ENCODE data around the gene TEX44.
A peak's percentile ranks its signal among the peaks of the same experiment; 100 is the strongest.

The TEX44 gene

GRCh38 chr2:231601356-231602229 lies 8.9 kb downstream of the TEX44 start:
- Mint-ChIP-seq H3K27me3 (no peaks in the 10 kb centered on the region), H3K27ac (ENCODE audit: low read depth) (peak overlapping the region; percentile 89), H3K9me3 (no peaks in the 10 kb centered on the region)

DNA sequence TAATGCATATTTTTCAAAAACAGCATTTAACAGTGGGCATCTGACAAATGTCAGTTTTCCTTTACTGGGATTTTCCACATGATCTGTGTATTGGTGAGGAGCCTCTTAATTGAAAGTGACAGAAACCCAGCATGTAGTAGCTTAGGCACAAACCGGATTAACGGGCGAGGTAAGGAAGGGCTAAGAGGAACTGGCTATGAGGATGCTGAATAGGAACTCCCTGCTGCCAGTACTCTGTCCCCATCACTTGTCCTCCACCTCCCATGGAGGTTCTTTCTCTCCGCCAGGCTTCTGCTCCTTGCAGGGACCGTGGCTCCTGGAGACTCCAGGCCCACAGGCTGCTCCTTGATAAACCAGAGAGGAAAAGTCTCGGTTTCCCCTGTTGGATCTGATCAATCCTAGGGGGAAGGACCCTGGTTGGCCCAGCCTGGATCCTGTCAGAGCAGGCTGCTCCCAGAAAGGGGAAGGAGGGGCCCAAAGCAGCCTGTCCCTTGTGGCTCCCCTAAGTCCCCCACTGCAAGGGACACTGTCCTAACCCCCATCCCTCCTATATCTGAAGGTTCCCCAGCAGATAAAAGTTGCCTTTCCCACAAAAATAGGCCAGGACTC lies 10.3 kb downstream of the TEX44 start:
- Mint-ChIP-seq H3K27me3 (no peaks in the 10 kb centered on the region), H3K4me3 (peak overlapping the region; percentile 65), H3K36me3 (ENCODE audit: insufficient read depth) (peaks cover 28% of the 10 kb centered on the region), H3K27ac (ENCODE audit: low read depth) (peak overlapping the region; percentile 92), H3K4me1 (peaks cover 6% of the 10 kb centered on the region), H3K9me3 (no peaks in the 10 kb centered on the region)
- ATAC-seq (replicated peaks; ENCODE audit: extremely low read depth, poor library complexity, severe bottlenecking) (no peak), DNase-seq (ENCODE audit: low spot score in 2 of 2) (no peak)

More at GRCh38 chr2:231601356-231602229, 8.9 kb downstream of the TEX44 start:
- Mint-ChIP-seq H3K4me3 (no peak overlapping the region), H3K4me1 (peaks cover 6% of the 10 kb centered on the region), H3K36me3 (ENCODE audit: insufficient read depth) (peaks cover 25% of the 10 kb centered on the region)
- DNase-seq (ENCODE audit: low spot score in 2 of 2) (peak; percentile 53 to 72), ATAC-seq (replicated peaks; ENCODE audit: extremely low read depth, poor library complexity, severe bottlenecking) (no peak)

DNA sequence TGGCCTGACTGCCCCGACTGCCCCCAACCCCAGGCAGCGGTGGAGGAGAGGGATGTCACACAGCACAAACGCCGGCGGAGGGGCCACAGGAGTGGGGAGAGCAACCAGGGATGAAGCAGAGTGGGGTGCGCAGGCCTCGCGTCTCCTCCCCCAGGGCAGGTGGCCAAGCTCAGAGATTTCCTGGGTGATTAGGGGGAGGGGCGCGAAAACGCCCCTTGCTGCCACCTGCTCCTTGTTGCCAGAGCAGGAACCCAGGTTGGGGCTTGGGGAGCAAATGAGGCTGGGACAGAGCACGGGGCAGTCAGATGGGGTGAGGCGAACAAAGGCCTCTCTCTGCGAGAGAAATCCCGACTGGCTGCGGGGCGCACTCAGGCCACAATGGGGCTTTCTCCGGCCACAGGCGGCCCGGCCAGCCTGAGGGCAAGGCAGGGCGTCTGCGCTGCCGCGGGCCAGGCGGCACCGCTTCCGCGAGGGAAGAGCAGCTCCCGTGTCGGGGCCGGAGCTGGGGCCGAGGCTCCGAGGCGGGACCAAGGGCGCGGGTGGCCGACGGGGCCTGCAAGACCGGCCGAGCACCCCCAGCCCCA lies 11.5 kb downstream of the TEX44 start:
- peak overlapping the region; percentile 92 for H3K27ac Mint-ChIP-seq (ENCODE audit: low read depth)
- no peak for ATAC-seq (replicated peaks; ENCODE audit: extremely low read depth, poor library complexity, severe bottlenecking)

GRCh38 chr2:231604685-231605606 lies 12.3 kb downstream of the TEX44 start:
- H3K36me3 Mint-ChIP-seq (ENCODE audit: insufficient read depth): peaks cover 28% of the 10 kb centered on the region
- ATAC-seq (replicated peaks; ENCODE audit: extremely low read depth, poor library complexity, severe bottlenecking) (peak; percentile 85), DNase-seq (ENCODE audit: low spot score in 2 of 2) (peak; percentile 96)
- peaks cover 6% of the 10 kb centered on the region for H3K4me1 Mint-ChIP-seq
- H3K27ac Mint-ChIP-seq (ENCODE audit: low read depth): peak overlapping the region; percentile 92
- H3K4me3 Mint-ChIP-seq: peak overlapping the region; percentile 65
- no peaks in the 10 kb centered on the region for H3K9me3 Mint-ChIP-seq
- no peaks in the 10 kb centered on the region for H3K27me3 Mint-ChIP-seq

More for the DNA sequence above, 11.5 kb downstream of the TEX44 start:
- H3K4me3 Mint-ChIP-seq: peak overlapping the region; percentile 65
- no peaks in the 10 kb centered on the region for H3K9me3 Mint-ChIP-seq
- DNase-seq (ENCODE audit: low spot score in 2 of 2): peak in 1 of 2 donors; percentile 41
- H3K4me1 Mint-ChIP-seq: peaks cover 6% of the 10 kb centered on the region
- H3K27me3 Mint-ChIP-seq: no peaks in the 10 kb centered on the region
- peaks cover 28% of the 10 kb centered on the region for H3K36me3 Mint-ChIP-seq (ENCODE audit: insufficient read depth)

- ATAC-seq (replicated peaks; ENCODE audit: extremely low read depth, poor library complexity, severe bottlenecking): no peak
- H3K9me3 Mint-ChIP-seq: no peaks in the 10 kb centered on the region
- H3K4me3 Mint-ChIP-seq: peak overlapping the region; percentile 65
- peaks cover 28% of the 10 kb centered on the region for H3K36me3 Mint-ChIP-seq (ENCODE audit: insufficient read depth)
- H3K4me1 Mint-ChIP-seq: peaks cover 6% of the 10 kb centered on the region
- no peak for DNase-seq (ENCODE audit: low spot score in 2 of 2)
- no peaks in the 10 kb centered on the region for H3K27me3 Mint-ChIP-seq
- H3K27ac Mint-ChIP-seq (ENCODE audit: low read depth): peak overlapping the region; percentile 92
Observed at GRCh38 chr2:231605607-231606091, 13.0 kb downstream of the TEX44 start.

GRCh38 chr2:231606941-231607340 lies 14.3 kb downstream of the TEX44 start:
- no peaks in the 10 kb centered on the region for H3K9me3 Mint-ChIP-seq
- peak overlapping the region; percentile 92 for H3K27ac Mint-ChIP-seq (ENCODE audit: low read depth)
- H3K4me3 Mint-ChIP-seq: no peak overlapping the region
- no peak for DNase-seq (ENCODE audit: low spot score in 2 of 2)
- H3K4me1 Mint-ChIP-seq: no peaks in the 10 kb centered on the region
- H3K36me3 Mint-ChIP-seq (ENCODE audit: insufficient read depth): peaks cover 30% of the 10 kb centered on the region
- no peaks in the 10 kb centered on the region for H3K27me3 Mint-ChIP-seq
- ATAC-seq (replicated peaks; ENCODE audit: extremely low read depth, poor library complexity, severe bottlenecking): no peak

DNA sequence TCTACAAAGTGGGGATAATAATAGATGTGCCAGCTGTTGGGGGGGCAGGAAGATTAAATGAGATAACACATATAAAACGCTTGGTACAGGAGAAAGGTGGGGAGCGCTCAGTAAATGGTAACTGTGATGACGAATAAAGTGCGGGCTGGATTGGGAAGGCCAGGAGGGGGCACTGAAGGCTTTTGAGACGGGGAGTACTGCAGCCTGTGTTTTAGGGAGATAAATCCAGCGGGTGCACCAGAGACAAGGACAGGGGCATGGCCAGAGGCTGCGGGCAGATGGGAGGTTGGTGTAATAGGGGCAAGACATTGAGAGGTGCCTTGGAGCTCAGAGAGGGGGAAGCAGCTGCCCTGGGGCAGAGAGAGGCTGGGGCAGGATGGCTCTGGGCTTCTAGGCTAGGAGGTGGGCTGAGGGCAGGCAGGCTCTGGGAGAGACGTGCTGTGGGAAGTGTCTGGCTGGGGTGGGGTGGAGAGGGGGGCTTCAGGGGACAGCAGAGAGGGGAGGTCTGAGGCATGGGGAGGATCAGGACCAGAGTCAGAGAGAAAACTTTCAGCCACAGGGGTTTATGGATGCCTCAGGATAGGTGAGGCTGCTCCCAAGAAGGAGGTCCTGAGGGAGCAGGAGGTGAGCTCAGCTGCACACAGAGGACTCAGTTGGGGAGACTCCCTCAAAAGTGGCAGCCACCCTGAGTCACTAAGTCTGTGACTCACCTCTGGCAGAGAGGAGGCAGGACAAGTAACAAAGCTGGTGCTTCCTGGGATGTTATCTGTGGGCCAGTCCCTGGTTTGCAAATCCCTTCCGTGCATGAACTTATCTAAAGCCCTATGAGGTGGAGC lies 18.8 kb downstream of the TEX44 start:
- no peaks in the 10 kb centered on the region for H3K9me3 Mint-ChIP-seq
- peaks cover 17% of the 10 kb centered on the region for H3K4me1 Mint-ChIP-seq
- ATAC-seq (replicated peaks; ENCODE audit: extremely low read depth, poor library complexity, severe bottlenecking) (no peak), DNase-seq (ENCODE audit: low spot score in 2 of 2) (no peak)
- H3K4me3 Mint-ChIP-seq: no peak overlapping the region
- no peaks in the 10 kb centered on the region for H3K27me3 Mint-ChIP-seq
- peak overlapping the region; percentile 87 for H3K27ac Mint-ChIP-seq (ENCODE audit: low read depth)
- peaks cover 16% of the 10 kb centered on the region for H3K36me3 Mint-ChIP-seq (ENCODE audit: insufficient read depth)

DNA sequence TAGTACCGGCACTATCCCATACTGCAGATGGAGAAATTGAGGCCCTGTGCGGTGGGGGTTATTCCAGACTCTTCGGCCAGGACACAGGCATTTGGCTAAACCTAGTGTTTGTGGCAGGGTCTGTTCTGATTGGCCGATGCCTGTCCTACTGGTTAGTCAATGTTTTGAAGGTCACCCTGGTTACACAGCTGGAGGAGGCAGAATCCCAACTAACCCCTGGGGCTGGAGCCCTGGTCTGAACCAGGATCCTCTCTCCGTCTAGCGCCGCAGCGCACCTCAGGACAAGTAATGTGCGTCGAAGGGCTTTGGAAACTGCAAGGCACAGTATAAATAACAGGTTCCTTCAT lies 19.4 kb downstream of the TEX44 start:
- peak overlapping the region; percentile 82 for H3K4me3 Mint-ChIP-seq
- peak overlapping the region; percentile 87 for H3K27ac Mint-ChIP-seq (ENCODE audit: low read depth)
- no peaks in the 10 kb centered on the region for H3K27me3 Mint-ChIP-seq
- no peak for DNase-seq (ENCODE audit: low spot score in 2 of 2)
- peaks cover 17% of the 10 kb centered on the region for H3K4me1 Mint-ChIP-seq
- ATAC-seq (replicated peaks; ENCODE audit: extremely low read depth, poor library complexity, severe bottlenecking): no peak
- H3K36me3 Mint-ChIP-seq (ENCODE audit: insufficient read depth): peaks cover 16% of the 10 kb centered on the region
- no peaks in the 10 kb centered on the region for H3K9me3 Mint-ChIP-seq

- DNase-seq (ENCODE audit: low spot score in 2 of 2): peak; percentile 80 to 88
- H3K4me3 Mint-ChIP-seq: peak overlapping the region; percentile 82
- peaks cover 13% of the 10 kb centered on the region for H3K36me3 Mint-ChIP-seq (ENCODE audit: insufficient read depth)
- H3K9me3 Mint-ChIP-seq: no peaks in the 10 kb centered on the region
- peak overlapping the region; percentile 87 for H3K27ac Mint-ChIP-seq (ENCODE audit: low read depth)
- peak; percentile 65 for ATAC-seq (replicated peaks; ENCODE audit: extremely low read depth, poor library complexity, severe bottlenecking)
- H3K4me1 Mint-ChIP-seq: peaks cover 17% of the 10 kb centered on the region
- no peaks in the 10 kb centered on the region for H3K27me3 Mint-ChIP-seq
Observed at GRCh38 chr2:231612456-231613330, 20.0 kb downstream of the TEX44 start.

GRCh38 chr2:231613331-231613662 lies 20.6 kb downstream of the TEX44 start:
- no peak for ATAC-seq (replicated peaks; ENCODE audit: extremely low read depth, poor library complexity, severe bottlenecking)
- peaks cover 17% of the 10 kb centered on the region for H3K4me1 Mint-ChIP-seq

More at GRCh38 chr2:231613331-231613662, 20.6 kb downstream of the TEX44 start:
- Mint-ChIP-seq H3K27ac (ENCODE audit: low read depth) (peak overlapping the region; percentile 87), H3K36me3 (ENCODE audit: insufficient read depth) (peaks cover 13% of the 10 kb centered on the region), H3K4me3 (peak overlapping the region; percentile 82), H3K9me3 (no peaks in the 10 kb centered on the region), H3K27me3 (no peaks in the 10 kb centered on the region)
- no peak for DNase-seq (ENCODE audit: low spot score in 2 of 2)

All from central memory CD8-positive, alpha-beta T cell (primary cell).